ENCODE results near the gene SMURF2. TPM values are rescaled to one million over a fixed set of nuclear protein-coding genes. Genes with fewer than 3 reads are reported as not detected.

SMURF2 gene
- total RNA-seq, 2 experiments from 2014 or later = 13.5 to 14.1 TPM

- Mint-ChIP-seq H3K9me3 (no peaks in the 10 kb centered on the region), H3K27ac (no peak overlapping the region), H3K27me3 (no peaks in the 10 kb centered on the region), H3K4me1 (peaks cover 2% of the 10 kb centered on the region), H3K4me3 (no peak overlapping the region), H3K36me3 (peaks cover 9% of the 10 kb centered on the region)
- DNase-seq = no peak
Measured at GRCh38 chr17:64565563-64565962, 96.5 kb downstream of the SMURF2 start.

DNA sequence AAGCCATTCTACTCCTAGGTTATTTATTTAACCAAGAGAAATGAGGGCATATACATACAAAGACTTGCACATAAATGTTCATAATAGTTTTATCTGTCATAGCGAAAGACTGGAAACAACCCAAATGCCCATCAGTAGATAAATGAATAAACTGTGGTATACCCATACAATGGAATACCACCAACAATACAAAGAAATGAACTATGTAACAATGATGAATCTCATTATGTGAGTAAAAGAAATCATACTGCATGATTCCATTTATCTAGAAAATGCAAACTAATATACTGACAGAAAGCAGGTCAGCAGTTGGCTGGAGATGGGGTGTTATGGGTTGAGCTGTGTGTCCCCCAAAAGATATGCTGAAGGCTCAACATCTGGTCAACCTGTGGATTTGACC is 98.0 kb downstream of the SMURF2 start:
- Mint-ChIP-seq H3K27ac (no peak overlapping the region), H3K27me3 (no peaks in the 10 kb centered on the region), H3K9me3 (no peaks in the 10 kb centered on the region), H3K4me1 (peaks cover 2% of the 10 kb centered on the region), H3K36me3 (peaks cover 9% of the 10 kb centered on the region), H3K4me3 (no peak overlapping the region)
- no peak for DNase-seq

GRCh38 chr17:64555281-64555680 is 106.8 kb downstream of the SMURF2 start:
- Mint-ChIP-seq H3K36me3 (no peaks in the 10 kb centered on the region), H3K27ac (no peak overlapping the region), H3K4me3 (no peak overlapping the region), H3K27me3 (no peaks in the 10 kb centered on the region), H3K9me3 (no peaks in the 10 kb centered on the region), H3K4me1 (no peaks in the 10 kb centered on the region)
- no peak for DNase-seq

- H3K27ac Mint-ChIP-seq = no peak overlapping the region
- H3K36me3 Mint-ChIP-seq = no peaks in the 10 kb centered on the region
- H3K4me1 Mint-ChIP-seq = no peaks in the 10 kb centered on the region
- H3K9me3 Mint-ChIP-seq = no peaks in the 10 kb centered on the region
- H3K27me3 Mint-ChIP-seq = no peaks in the 10 kb centered on the region
- DNase-seq = no peak
- no peak overlapping the region for H3K4me3 Mint-ChIP-seq
Measured at GRCh38 chr17:64554028-64554637, 108.0 kb downstream of the SMURF2 start.

GRCh38 chr17:64551461-64551860 is 110.6 kb downstream of the SMURF2 start:
- Mint-ChIP-seq H3K27me3 (no peaks in the 10 kb centered on the region), H3K27ac (no peak overlapping the region), H3K4me1 (no peaks in the 10 kb centered on the region), H3K9me3 (no peaks in the 10 kb centered on the region), H3K36me3 (peaks cover 3% of the 10 kb centered on the region), H3K4me3 (no peak overlapping the region)
- DNase-seq = no peak

GRCh38 chr17:64547319-64547718 is 114.8 kb downstream of the SMURF2 start:
- H3K4me3 Mint-ChIP-seq = no peak overlapping the region
- H3K27me3 Mint-ChIP-seq = no peaks in the 10 kb centered on the region
- no peak for DNase-seq
- no peaks in the 10 kb centered on the region for H3K4me1 Mint-ChIP-seq
- peaks cover 3% of the 10 kb centered on the region for H3K36me3 Mint-ChIP-seq
- no peak overlapping the region for H3K27ac Mint-ChIP-seq
- no peaks in the 10 kb centered on the region for H3K9me3 Mint-ChIP-seq

GRCh38 chr17:64546716-64547115 is 115.4 kb downstream of the SMURF2 start:
- Mint-ChIP-seq H3K4me3 (no peak overlapping the region), H3K36me3 (peaks cover 3% of the 10 kb centered on the region), H3K9me3 (no peaks in the 10 kb centered on the region), H3K27me3 (no peaks in the 10 kb centered on the region), H3K4me1 (no peaks in the 10 kb centered on the region), H3K27ac (no peak overlapping the region)
- DNase-seq = no peak

- Mint-ChIP-seq H3K4me1 (no peaks in the 10 kb centered on the region), H3K36me3 (peaks cover 3% of the 10 kb centered on the region), H3K4me3 (no peak overlapping the region), H3K27me3 (no peaks in the 10 kb centered on the region), H3K27ac (no peak overlapping the region), H3K9me3 (no peaks in the 10 kb centered on the region)
- no peak for DNase-seq
Measured at GRCh38 chr17:64544742-64545141, 117.4 kb downstream of the SMURF2 start.

DNA sequence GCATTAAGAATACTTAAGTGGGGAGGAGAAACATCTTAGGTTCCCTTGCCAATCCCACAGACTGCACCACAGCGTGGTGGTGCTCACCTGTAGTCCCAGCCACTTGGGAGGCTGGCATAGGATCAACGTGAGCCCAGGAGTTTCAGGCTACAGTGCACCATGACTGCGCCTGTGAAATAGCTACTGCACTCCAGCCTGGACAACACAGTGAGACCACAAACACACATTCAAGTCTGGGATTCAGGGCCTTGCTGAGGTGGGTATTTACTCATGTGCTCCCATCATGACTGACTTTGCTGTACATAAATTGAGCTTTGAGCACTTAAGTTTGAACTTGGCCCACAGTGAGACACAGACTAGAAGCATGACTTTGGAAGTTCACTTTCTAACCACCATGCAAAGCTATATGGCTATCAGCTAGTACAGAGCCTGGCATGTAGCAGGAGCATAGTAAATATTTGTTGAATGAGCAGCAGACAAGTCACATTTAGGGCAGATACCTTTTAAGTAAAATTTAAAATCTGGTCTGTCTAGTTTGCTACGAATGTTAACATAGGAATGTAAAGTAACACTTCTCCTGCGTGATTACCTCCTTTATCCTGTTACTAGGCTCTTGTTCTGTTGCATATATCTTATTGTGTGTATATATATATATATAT is 121.9 kb downstream of the SMURF2 start:
- H3K27ac Mint-ChIP-seq = no peak overlapping the region
- no peaks in the 10 kb centered on the region for H3K4me1 Mint-ChIP-seq

GRCh38 chr17:64538508-64539130 is 123.5 kb downstream of the SMURF2 start:
- H3K27me3 Mint-ChIP-seq = no peaks in the 10 kb centered on the region
- H3K36me3 Mint-ChIP-seq = peaks cover 11% of the 10 kb centered on the region
- no peaks in the 10 kb centered on the region for H3K4me1 Mint-ChIP-seq
- no peak for DNase-seq
- no peaks in the 10 kb centered on the region for H3K9me3 Mint-ChIP-seq
- peak overlapping the region; percentile 32 for H3K27ac Mint-ChIP-seq
- no peak overlapping the region for H3K4me3 Mint-ChIP-seq

More for the DNA sequence above, 121.9 kb downstream of the SMURF2 start:
- Mint-ChIP-seq H3K27me3 (no peaks in the 10 kb centered on the region), H3K36me3 (peaks cover 8% of the 10 kb centered on the region), H3K4me3 (no peak overlapping the region), H3K9me3 (no peaks in the 10 kb centered on the region)
- DNase-seq = no peak

GRCh38 chr17:64537488-64537887 is 124.6 kb downstream of the SMURF2 start:
- peaks cover 12% of the 10 kb centered on the region for H3K36me3 Mint-ChIP-seq

DNA sequence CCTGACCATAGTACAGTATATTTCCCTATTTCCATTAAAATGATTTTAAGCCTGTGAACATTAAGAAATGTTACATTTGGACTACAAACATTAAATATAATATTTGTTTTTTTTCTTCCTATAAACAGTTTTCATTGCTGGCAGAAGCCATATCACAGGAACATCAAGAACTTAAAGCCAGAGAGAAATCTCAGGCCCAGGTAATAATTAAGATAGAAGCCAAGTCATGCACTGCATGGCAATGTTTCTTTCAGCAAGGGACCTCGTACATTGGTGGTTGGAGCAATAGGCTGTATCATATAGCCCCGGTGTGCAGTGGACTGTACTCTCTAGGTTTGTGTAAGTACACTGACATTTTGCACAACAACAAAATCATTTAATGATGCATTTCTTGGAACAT is 125.2 kb downstream of the SMURF2 start:
- DNase-seq = no peak
- peaks cover 5% of the 10 kb centered on the region for H3K4me1 Mint-ChIP-seq
- peaks cover 12% of the 10 kb centered on the region for H3K36me3 Mint-ChIP-seq
- no peaks in the 10 kb centered on the region for H3K9me3 Mint-ChIP-seq
- H3K27ac Mint-ChIP-seq = no peak overlapping the region
- no peaks in the 10 kb centered on the region for H3K27me3 Mint-ChIP-seq
- no peak overlapping the region for H3K4me3 Mint-ChIP-seq

More at GRCh38 chr17:64537488-64537887, 124.6 kb downstream of the SMURF2 start:
- peaks cover 5% of the 10 kb centered on the region for H3K4me1 Mint-ChIP-seq
- H3K4me3 Mint-ChIP-seq = no peak overlapping the region
- no peak overlapping the region for H3K27ac Mint-ChIP-seq
- no peak for DNase-seq
- no peaks in the 10 kb centered on the region for H3K27me3 Mint-ChIP-seq
- no peaks in the 10 kb centered on the region for H3K9me3 Mint-ChIP-seq

GRCh38 chr17:64535357-64535756 is 126.8 kb downstream of the SMURF2 start:
- no peak for DNase-seq
- Mint-ChIP-seq H3K27ac (no peak overlapping the region), H3K9me3 (no peaks in the 10 kb centered on the region), H3K36me3 (peaks cover 18% of the 10 kb centered on the region), H3K4me3 (no peak overlapping the region), H3K4me1 (peaks cover 5% of the 10 kb centered on the region), H3K27me3 (no peaks in the 10 kb centered on the region)

DNA sequence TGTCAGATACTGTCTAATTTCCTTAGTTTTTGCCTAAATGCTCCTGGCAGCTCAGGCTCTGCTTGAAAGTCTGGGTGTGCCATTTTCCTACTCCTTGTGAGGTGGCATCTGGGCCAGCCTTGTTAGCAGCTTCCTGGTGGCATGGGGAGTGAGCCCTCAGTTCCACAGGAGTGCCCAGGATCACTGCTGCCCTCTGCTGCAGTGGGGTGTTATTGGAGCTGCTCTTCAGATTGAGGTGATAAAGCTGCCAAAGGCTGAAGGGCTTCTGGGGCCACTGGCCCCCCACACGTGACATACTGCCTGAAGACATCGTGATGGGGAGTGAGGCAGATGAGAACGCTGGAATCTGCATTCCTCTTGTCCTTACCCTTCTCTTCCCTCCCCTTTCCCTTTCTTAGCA is 127.9 kb downstream of the SMURF2 start:
- Mint-ChIP-seq H3K27me3 (no peaks in the 10 kb centered on the region), H3K4me3 (no peak overlapping the region), H3K27ac (peak overlapping the region; percentile 69), H3K9me3 (no peaks in the 10 kb centered on the region), H3K4me1 (peaks cover 5% of the 10 kb centered on the region), H3K36me3 (peaks cover 15% of the 10 kb centered on the region)
- DNase-seq = no peak

DNA sequence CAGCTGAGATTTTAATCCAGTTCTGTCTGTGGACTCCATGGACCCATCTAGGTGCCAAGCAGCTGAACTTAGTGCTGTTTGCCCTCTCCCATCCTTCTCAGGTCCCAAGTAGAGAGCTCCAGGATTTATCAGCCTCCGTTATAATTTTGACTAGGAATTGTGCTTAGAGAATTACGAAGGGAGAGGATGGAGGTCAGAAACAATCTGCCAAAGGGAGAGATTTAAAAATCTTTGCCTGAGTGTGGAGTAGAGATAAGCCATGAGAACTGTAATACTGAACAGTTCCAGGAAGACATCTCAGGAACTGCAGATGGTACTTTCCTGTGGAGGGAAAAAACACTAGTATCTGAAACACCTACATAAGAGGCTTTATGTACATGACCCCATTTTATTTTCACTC is 128.3 kb downstream of the SMURF2 start:
- Mint-ChIP-seq H3K36me3 (peaks cover 18% of the 10 kb centered on the region), H3K27me3 (no peaks in the 10 kb centered on the region), H3K4me1 (peaks cover 5% of the 10 kb centered on the region), H3K27ac (peak overlapping the region; percentile 69), H3K9me3 (no peaks in the 10 kb centered on the region), H3K4me3 (no peak overlapping the region)
- no peak for DNase-seq

- peaks cover 13% of the 10 kb centered on the region for H3K36me3 Mint-ChIP-seq
- peaks cover 5% of the 10 kb centered on the region for H3K4me1 Mint-ChIP-seq
- no peak overlapping the region for H3K4me3 Mint-ChIP-seq
- H3K27me3 Mint-ChIP-seq = no peaks in the 10 kb centered on the region
- no peak for DNase-seq
- H3K9me3 Mint-ChIP-seq = no peaks in the 10 kb centered on the region
- H3K27ac Mint-ChIP-seq = no peak overlapping the region
Measured at GRCh38 chr17:64532409-64532808, 129.7 kb downstream of the SMURF2 start.
